Neural progenitor cell (in vitro differentiated cells): ENCODE measurements around the gene AGAP5.

Experiments used
- CTCF ChIP-seq: fragments of 200-600 bp; sonication (generic); IDR thresholded peaks from 2 replicates; pipeline ENCODE4 v1.5.1; 2017; ENCODE audit warnings: antibody characterized with exemption, mild to moderate bottlenecking
- EZH2 ChIP-seq: fragments of 200-600 bp; sonication (generic); IDR thresholded peaks from 2 replicates; pipeline ENCODE4 v1.6.1; 2017; ENCODE audit warnings: antibody characterized with exemption, mild to moderate bottlenecking, moderate library complexity
- EZH2phosphoT487 ChIP-seq: fragments of 200-600 bp; sonication (generic); IDR thresholded peaks from 2 replicates; pipeline ENCODE4 v1.6.1; 2017; ENCODE audit warnings: antibody characterized with exemption

- TF ChIP-seq CTCF (no peak), EZH2 (no peak), EZH2phosphoT487 (no peak)
These were observed 69.5 kb downstream of the AGAP5 start for GRCh38 chr10:73628405-73628804.
